ENCODE data around the gene PTGDR.

GRCh38 chr14:52268279-52269061 lies 972 bp downstream of the PTGDR start:
- TF ChIP-seq CTCF (IDR thresholded peaks at IDR 0.05 in 2 of 3, conservative IDR thresholded peaks at IDR 0.05 in 1 of 3; ENCODE audit: borderline replicate concordance in 1 of 3, insufficient read depth in 1 of 3, low read depth in 2 of 3, low read length in 2 of 3) (no peak), YY1 (IDR thresholded peaks at IDR 0.05; ENCODE audit: extremely low read depth, insufficient replicate concordance, low read depth, low read length) (no peak), TCF7L2 (IDR thresholded peaks at IDR 0.05; ENCODE audit: borderline replicate concordance, extremely low read depth, insufficient read depth, insufficient read length) (no peak), POLR2AphosphoS5 (IDR thresholded peaks at IDR 0.05; ENCODE audit: low read depth, low read length) (no peak), ZFX (IDR thresholded peaks at IDR 0.05) (no peak), POLR2A (IDR thresholded peaks at IDR 0.05; ENCODE audit: borderline replicate concordance, extremely low read depth, insufficient read depth, insufficient read length) (no peak), REST (IDR thresholded peaks at IDR 0.05; ENCODE audit: low read depth) (no peak), EZH2 (IDR thresholded peaks at IDR 0.05) (no peak), EZH2phosphoT487 (IDR thresholded peaks at IDR 0.05; ENCODE audit: borderline replicate concordance) (no peak), CEBPB (IDR thresholded peaks at IDR 0.05; ENCODE audit: low read depth) (no peak), FOSL1 (IDR thresholded peaks at IDR 0.05; ENCODE audit: low read depth) (no peak), MAX (IDR thresholded peaks at IDR 0.05) (no peak), ZNF274 (IDR thresholded peaks at IDR 0.05; ENCODE audit: low read depth, low read length) (no peak)

Measured in HCT116 (cell line).